ENCODE results near the gene NAP1L3.

Gene NAP1L3

GRCh38 chrX:93660575-93660974 lies 12.8 kb downstream of the NAP1L3 start:
- no peak for TF ChIP-seq CTCF (IDR thresholded peaks at IDR 0.05; ENCODE audit: low read depth, low read length)
- H3K27ac ChIP-seq = no peak overlapping the region
- no peak for DNase-seq

DNA sequence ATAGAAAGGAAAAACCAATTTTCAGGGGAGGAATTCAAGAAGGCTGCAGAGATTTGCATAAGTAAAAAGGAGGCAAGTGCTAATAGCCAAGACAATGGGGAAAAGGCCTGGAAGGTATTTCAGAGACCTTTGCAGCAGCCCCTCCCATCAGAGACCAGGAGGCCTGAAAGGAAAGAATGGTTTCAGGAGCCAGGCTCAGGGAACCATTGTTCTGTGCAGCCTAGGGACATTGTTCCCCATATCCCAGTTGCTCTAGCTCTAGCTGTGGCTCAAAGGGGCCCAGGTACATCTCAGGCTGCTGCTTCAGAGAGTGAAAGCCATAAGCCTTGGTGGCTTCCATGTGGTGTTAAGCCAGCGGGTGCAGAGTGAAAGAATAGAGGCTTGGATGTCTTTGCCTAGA lies 24.0 kb downstream of the NAP1L3 start:
- Histone ChIP-seq H3K9me3 (ENCODE audit: severe bottlenecking) (no peaks in the 10 kb centered on the region), H3K27me3 (ENCODE audit: insufficient read depth, low read depth, severe bottlenecking) (peaks cover 4% of the 10 kb centered on the region), H3K4me3 (ENCODE audit: low read depth, low read length) (no peak overlapping the region), H3K36me3 (no peaks in the 10 kb centered on the region), H3K27ac (no peak overlapping the region)
- TF ChIP-seq CTCF (IDR thresholded peaks at IDR 0.05; ENCODE audit: low read depth, low read length) = no peak
- no peak for DNase-seq

More at GRCh38 chrX:93660575-93660974, 12.8 kb downstream of the NAP1L3 start:
- Histone ChIP-seq H3K4me3 (ENCODE audit: low read depth, low read length) (no peak overlapping the region), H3K36me3 (no peaks in the 10 kb centered on the region), H3K9me3 (ENCODE audit: severe bottlenecking) (no peaks in the 10 kb centered on the region), H3K27me3 (ENCODE audit: insufficient read depth, low read depth, severe bottlenecking) (peaks cover 7% of the 10 kb centered on the region)

- no peak for DNase-seq
- Histone ChIP-seq H3K36me3 (no peaks in the 10 kb centered on the region), H3K27me3 (ENCODE audit: insufficient read depth, low read depth, severe bottlenecking) (no peaks in the 10 kb centered on the region), H3K27ac (no peak overlapping the region), H3K4me3 (ENCODE audit: low read depth, low read length) (no peak overlapping the region), H3K9me3 (ENCODE audit: severe bottlenecking) (no peaks in the 10 kb centered on the region)
- TF ChIP-seq CTCF (IDR thresholded peaks at IDR 0.05; ENCODE audit: low read depth, low read length) = no peak
Measured at GRCh38 chrX:93637591-93637990, 35.8 kb downstream of the NAP1L3 start.

Measured in WERI-Rb-1 (cell line).